GM21619 (cell line): ENCODE results near the gene EPG5.
"Not testable (repeated sequence)": the region's sequence is repeated elsewhere in the genome, so short reads cannot be mapped to it uniquely, and the experiment has no call there.

Source experiments
- ATAC-seq: cut with Tn5 transposase; IDR thresholded peaks from one replicate; pipeline ENCODE4 v1.9.1; 2021; ENCODE audit not compliant: unreplicated experiment

Gene EPG5

DNA sequence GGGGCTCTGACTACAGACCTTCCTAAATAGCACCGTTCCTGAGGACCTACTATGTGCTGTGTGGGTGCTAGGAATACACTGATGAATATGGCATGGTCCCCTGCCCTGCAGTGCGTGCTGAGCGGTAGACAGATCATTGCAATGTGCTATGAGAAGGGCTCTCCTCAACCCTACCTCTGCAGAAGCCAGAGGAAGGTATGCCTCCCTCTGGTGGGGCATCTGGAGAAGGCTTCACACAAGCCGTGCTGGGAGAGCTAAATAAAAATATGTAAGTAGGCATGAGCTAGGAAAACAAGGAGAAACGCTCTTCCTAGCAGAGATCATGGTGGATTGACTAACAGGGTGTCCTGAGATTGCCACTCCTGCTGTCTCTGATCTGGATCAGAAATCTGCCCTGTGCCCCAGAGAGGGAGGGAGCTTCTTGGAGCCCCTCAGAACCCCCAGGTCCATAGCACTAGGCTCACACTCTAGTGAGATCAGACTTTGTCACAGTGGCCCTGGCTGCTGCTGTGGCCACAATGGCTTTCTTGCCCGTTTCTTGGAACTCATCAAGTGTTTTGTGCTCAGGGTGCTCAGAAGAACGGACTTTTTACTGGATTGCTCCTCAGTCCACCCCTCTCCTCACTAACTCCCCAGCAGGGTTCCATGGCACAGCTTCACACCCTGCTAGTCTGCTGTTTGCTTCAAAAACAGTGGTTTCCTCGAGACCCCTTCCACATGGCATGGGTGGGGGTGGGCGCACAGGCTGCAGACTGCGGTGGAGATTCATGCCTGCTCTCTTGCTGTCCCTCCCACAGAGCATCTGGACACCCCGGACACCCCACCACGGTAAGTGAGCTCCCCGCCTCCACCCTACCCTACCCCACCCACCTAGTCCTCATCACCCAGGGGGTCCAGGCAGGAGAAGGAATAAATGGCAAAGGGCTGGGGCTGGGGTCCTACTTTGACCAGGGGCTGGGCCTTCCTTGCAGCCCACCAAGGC, 127.4 kb downstream of the EPG5 start:
- no peak for ATAC-seq

DNA sequence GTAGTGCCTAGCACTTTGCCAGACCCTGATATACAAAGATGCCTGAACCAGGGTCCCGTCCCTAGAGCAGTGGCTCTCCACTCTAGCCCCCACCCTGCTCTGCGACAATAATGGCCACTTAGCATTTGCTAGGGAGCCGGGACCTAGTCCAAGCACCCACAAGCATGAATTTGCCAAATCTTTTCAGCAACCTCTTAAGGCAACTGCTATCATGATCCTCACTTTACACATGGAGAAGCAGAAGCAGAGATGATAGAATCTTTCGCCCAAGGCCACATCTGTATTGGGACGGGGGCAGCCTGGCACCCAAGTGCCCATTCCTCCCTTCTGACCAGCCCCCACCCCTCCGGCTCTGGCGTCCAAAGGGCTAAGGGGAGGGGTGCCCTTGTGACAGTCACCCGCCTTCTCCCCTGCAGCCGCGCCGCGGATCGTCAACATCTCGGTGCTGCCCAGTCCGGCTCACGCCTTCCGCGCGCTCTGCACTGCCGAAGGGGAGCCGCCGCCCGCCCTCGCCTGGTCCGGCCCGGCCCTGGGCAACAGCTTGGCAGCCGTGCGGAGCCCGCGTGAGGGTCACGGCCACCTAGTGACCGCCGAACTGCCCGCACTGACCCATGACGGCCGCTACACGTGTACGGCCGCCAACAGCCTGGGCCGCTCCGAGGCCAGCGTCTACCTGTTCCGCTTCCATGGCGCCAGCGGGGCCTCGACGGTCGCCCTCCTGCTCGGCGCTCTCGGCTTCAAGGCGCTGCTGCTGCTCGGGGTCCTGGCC, 128.6 kb downstream of the EPG5 start:
- ATAC-seq = no peak

DNA sequence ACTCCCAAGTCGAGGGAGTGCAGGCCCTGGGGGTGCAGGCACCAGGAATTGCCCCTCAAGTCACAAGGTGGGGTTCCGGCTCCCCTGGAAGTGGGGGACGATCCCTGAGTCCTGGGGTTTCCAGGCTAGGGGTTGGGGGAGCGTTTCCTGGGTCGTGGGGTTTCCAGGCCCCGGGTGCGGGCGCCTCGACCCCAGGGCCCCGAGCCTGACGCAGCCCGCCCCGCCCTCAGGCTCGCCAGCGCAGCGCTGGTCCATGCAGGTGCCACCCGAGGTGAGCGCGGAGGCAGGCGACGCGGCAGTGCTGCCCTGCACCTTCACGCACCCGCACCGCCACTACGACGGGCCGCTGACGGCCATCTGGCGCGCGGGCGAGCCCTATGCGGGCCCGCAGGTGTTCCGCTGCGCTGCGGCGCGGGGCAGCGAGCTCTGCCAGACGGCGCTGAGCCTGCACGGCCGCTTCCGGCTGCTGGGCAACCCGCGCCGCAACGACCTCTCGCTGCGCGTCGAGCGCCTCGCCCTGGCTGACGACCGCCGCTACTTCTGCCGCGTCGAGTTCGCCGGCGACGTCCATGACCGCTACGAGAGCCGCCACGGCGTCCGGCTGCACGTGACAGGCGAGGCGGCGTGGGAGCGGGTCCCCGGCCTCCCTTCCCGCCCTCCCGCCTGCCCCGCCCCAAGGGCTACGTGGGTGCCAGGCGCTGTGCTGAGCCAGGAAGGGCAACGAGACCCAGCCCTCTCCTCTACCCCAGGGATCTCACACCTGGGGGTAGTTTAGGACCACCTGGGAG, 129.7 kb downstream of the EPG5 start:
- ATAC-seq = no peak

DNA sequence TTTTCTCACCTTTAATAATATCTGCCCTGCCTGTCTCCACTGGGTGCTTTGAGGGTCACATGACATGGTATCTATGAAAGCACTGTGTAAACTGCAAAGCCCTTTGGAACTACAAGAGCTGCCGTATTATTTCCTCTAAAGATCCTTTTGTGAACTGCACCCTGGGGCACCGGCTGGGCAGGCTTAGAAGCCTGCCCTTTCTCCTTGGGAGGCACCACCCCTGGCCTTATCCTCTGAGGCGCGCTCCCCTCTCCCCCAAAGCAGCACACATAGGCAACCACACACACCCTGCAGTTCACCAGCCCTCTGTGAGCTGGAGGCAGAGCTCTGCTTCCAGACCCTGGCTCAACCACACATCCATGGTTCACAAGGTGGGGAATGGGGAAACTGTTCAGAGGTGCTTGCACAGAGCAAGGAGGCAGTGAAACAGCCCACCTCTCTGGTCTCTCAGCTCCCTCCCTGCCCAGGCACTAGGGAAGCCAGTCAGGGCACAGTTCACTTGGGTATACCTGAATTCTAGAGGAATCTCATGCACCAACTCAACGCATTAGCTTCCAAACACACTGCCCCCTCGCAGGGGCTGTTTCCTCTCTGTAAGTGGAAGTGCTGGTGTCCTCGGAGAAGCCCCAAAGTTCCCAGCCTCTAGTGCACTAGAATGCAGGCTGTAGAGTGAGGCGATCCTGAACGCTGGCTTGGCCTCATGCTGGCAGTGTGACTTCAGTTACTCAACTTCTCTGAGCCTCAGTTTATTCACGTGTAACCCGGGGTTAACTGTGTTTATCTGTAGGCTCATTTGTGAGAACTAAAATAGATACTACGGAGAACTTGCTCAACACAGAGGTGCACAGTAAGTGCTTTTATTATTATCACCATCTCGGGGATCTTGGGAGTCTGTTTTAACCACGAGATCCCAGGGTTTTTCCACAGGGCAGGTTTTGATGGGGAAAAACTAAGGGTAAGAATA, 130.6 kb downstream of the EPG5 start:
- ATAC-seq = no peak

GRCh38 chr18:45835057-45835636, 132.0 kb downstream of the EPG5 start:
- no peak for ATAC-seq

DNA sequence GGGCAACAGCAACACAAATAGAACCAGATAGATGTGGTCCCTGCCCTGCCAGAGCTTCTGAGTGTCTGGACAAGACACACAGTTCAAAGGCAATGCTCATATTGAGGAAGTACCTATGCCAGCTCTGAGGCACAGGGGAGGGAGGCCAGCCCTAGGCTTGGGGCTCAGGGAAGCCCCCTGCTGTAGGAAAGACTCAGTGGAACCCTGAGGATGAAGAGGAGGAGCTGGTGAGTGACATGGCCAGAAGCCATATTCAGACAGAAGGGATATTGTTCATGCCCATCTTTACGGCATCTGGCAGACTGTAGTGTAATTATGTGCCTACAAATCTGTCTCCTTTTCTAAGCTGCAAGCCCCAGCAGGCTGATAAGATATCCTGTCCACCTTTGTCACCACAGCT, 132.8 kb downstream of the EPG5 start:
- no peak for ATAC-seq

DNA sequence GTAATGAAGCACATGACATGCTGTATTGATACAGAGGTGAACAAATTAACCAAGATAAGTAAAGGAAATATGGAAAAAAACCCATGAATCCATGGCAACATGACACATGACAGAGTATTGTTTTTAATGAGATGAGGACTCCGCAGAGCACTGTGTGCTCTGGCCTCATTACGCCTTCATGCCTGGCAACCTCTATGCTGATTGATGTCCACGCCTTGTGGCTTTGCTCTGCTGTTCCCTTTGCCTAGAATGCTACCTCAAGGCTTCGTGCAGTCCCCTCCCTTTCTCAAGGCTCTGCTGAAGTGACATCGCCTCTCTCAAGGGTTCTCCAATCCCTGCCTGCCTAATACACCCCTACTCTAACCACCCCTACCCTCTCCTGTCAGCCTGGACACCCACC, 133.3 kb downstream of the EPG5 start:
- ATAC-seq = no peak

DNA sequence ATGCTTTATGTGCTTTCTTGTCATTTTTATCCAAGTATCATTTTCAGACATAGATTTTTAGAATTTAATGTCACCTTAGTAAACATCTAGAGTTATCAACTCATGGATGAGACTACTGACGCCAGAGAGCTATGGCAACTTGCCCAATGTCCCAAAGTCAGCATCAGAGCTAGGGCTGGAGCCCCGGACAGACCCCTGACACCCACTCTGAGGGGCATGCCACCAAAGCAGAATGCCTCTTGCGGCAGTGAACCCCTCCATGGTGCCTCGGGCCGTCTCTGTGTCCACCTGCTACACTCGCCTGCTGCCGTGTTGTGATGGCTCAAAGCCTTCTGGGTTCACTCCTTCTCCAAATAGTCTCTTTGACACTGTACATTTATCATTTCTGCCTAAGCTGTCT, 136.2 kb downstream of the EPG5 start:
- ATAC-seq = no peak

DNA sequence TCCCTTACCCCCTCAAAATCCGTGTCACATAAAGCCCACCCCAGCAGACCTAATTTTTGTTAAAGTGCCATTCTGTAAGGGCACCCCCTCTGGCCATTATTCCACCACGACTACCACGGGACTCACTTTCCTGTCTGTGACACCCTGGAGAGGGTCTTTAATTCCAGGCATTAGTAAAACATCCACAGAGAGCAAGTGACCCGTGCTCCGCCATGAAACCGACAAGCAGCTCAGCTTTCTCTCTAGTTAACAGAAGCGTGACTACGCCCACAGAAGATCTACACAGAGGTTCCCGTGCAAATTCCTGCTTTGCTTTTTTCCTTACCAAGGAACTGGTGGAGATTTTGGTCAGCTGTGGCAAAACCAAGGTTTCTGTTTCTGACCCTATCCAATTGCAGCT, 137.3 kb downstream of the EPG5 start:
- no peak for ATAC-seq

DNA sequence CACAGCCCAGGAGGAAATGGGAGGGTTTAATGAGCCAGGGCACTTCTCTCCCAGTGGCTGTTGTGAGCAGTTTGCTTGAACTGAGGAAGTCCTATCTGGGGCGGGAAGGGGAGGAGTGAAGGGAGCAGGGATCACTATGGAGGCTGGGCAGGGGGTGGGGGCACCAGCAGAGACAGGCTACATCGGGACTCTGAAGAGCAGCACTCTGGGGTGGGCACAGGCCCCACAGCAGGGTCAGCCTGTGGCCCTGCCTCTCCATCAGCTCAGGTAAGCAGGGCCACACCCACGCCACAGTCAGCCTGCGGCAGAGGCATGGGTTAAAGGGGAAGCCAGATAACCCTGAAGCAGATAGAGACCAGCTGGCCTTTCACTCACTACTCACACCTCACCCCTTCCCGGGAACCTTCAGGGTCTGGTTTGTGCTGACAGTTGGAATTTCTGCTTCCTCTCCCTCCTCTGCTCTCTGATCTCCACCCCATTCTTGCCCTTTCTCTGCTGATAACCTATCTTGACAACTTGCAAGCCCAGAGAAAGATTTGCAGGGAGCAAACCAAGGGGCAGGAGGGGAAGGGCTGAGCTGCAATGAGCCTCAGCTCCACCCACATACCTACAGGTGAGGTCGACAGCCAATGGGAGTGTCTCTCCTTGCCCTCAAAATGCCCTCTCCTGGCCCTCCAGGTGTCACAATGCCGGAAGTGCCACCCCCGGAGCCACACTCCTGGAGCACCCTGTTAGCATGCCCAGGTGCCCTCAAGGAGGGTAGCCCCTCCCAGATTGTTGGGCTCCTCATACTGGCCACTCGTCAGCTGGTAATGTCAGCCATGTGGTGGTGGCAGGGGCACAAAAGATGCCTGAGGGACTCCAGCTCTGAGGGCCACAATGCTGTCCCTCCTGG, 138.0 kb downstream of the EPG5 start:
- ATAC-seq = no peak

DNA sequence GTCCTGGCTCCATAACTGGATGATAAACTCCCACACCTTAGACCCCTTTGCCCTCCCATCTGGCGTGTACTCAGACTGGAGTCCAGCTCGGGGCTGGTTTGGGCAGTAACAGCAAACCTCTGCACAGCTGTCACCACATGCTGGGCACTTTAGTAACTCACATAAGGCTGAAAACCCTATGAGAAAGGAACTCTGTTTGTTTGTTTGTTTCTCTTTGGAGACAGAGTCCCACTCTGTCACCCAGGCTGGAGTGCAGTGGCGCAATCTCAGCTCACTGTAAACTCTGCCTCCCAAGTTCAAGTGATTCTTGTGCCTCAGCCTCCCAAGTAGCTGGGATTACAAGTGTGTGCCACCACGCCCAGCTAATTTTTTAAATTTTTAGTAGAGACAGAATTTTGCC, 140.4 kb downstream of the EPG5 start:
- not testable (repeated sequence) for ATAC-seq

- ATAC-seq = no peak
Observed at GRCh38 chr18:45826084-45826483, 141.0 kb downstream of the EPG5 start.

GRCh38 chr18:45825258-45826044, 141.7 kb downstream of the EPG5 start, which contains the start of gene SIGLEC15:
Gene SIGLEC15 (plus strand): TSS chr18:45825675. CDS start chr18:45825729, 54 bp downstream.
- ATAC-seq = no peak

DNA sequence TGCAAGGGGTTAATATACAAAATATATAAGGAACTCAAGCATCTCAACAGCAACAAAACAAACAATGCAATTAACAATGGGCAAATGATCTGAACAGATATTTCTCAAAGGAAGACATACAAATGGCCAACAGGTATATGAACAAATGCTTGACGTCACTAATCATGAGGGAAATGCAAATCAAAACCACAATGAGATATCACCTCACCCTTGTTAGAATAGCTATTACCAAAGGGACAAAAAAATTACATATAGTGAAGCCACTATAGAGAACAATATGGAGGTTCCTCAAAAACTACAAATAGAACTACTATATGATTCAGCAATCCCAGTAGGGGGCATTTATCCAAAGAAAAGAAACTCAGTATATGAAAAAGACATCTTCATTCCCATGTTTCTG, 145.4 kb downstream of the EPG5 start:
- ATAC-seq = no peak

DNA sequence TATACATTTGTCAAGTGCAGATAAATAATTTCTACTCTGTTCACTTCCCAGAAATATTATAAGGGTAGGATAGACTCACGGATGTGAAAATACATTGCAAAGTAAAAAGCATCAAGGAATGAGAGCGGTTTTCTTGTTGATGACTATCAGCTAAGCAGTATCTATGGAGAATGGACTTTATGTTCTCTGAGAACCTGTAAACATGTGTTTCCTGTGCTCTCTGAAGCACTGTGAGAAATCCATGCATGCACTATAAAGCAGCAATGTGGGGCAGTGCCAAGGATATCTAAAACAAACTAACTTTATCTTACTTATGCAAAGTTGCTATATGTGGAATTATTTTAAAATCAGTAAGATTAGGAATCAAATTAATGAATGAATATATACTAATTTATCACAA, 146.1 kb downstream of the EPG5 start:
- no peak for ATAC-seq

- ATAC-seq = no peak
Observed at GRCh38 chr18:45820106-45820745, 146.9 kb downstream of the EPG5 start.

GRCh38 chr18:45818765-45819164, 148.4 kb downstream of the EPG5 start:
- ATAC-seq = not testable (repeated sequence)
